GM18505 (cell line): Measurements from ENCODE around the gene ZDHHC11.
"Not testable (repeated sequence)": the region's sequence is repeated elsewhere in the genome, so short reads cannot be mapped to it uniquely, and the experiment has no call there.

Experiments used
- ATAC-seq: cut with Tn5 transposase; IDR thresholded peaks from one replicate; pipeline ENCODE4 v1.9.1; 2021; ENCODE audit not compliant: unreplicated experiment
- POLR2A ChIP-seq: IDR thresholded peaks from 4 replicates; pipeline ENCODE4 v1.6.1; 2011; ENCODE audit warnings: borderline replicate concordance; ENCODE audit not compliant: insufficient read depth, insufficient read length; ENCODE audit errors: extremely low read depth

ZDHHC11 gene

GRCh38 chr5:820245-820644 is 30.5 kb downstream of the ZDHHC11 start:
- ATAC-seq, result no peak
- no peak for TF ChIP-seq POLR2A

- no peak for ATAC-seq
Measured at GRCh38 chr5:819078-819477, 31.7 kb downstream of the ZDHHC11 start.

GRCh38 chr5:816176-816575 is 34.6 kb downstream of the ZDHHC11 start:
- no peak for ATAC-seq

More at GRCh38 chr5:819078-819477, 31.7 kb downstream of the ZDHHC11 start:
- no peak for TF ChIP-seq POLR2A

GRCh38 chr5:815449-815848 is 35.3 kb downstream of the ZDHHC11 start:
- TF ChIP-seq POLR2A, result no peak
- no peak for ATAC-seq

More at GRCh38 chr5:816176-816575, 34.6 kb downstream of the ZDHHC11 start:
- no peak for TF ChIP-seq POLR2A

GRCh38 chr5:813575-813974 is 37.2 kb downstream of the ZDHHC11 start:
- not testable (repeated sequence) for ATAC-seq

- not testable (repeated sequence) for ATAC-seq
Measured at GRCh38 chr5:811384-811783, 39.4 kb downstream of the ZDHHC11 start.

- not testable (repeated sequence) for ATAC-seq
Measured at GRCh38 chr5:807719-808514, 42.9 kb downstream of the ZDHHC11 start.

GRCh38 chr5:801472-801871 is 49.3 kb downstream of the ZDHHC11 start:
- ATAC-seq, result no peak
- no peak for TF ChIP-seq POLR2A

GRCh38 chr5:801055-801454 is 49.7 kb downstream of the ZDHHC11 start:
- ATAC-seq, result not testable (repeated sequence)

- not testable (repeated sequence) for ATAC-seq
Measured at GRCh38 chr5:798505-799138, 52.2 kb downstream of the ZDHHC11 start.

- ATAC-seq, result not testable (repeated sequence)
Measured at GRCh38 chr5:797986-798385, 52.8 kb downstream of the ZDHHC11 start.

- not testable (repeated sequence) for ATAC-seq
Measured at GRCh38 chr5:795873-796272, 54.9 kb downstream of the ZDHHC11 start.

- not testable (repeated sequence) for ATAC-seq
Measured at GRCh38 chr5:794948-795347, 55.8 kb downstream of the ZDHHC11 start.

- not testable (repeated sequence) for ATAC-seq
Measured at GRCh38 chr5:788703-789102, 62.1 kb downstream of the ZDHHC11 start.

- not testable (repeated sequence) for ATAC-seq
Measured at GRCh38 chr5:787857-788233, 62.9 kb downstream of the ZDHHC11 start.

- ATAC-seq, result not testable (repeated sequence)
Measured at GRCh38 chr5:787224-787856, 63.4 kb downstream of the ZDHHC11 start.

- ATAC-seq, result peak; percentile 17
Measured at GRCh38 chr5:785181-785705, 65.5 kb downstream of the ZDHHC11 start.

- ATAC-seq, result peak; percentile 66
Measured at GRCh38 chr5:784428-785177, 66.2 kb downstream of the ZDHHC11 start, which contains the start of gene ZDHHC11B. Gene ZDHHC11B, minus strand, starts transcription at chr5:784729. Its CDS starts 17,810 bp downstream, at chr5:766919.

GRCh38 chr5:783881-784427 is 66.8 kb downstream of the ZDHHC11 start:
- ATAC-seq, result not testable (repeated sequence)
